HG02610 (cell line): ENCODE data around the gene GCLC.

Source experiments
- ATAC-seq: cut with Tn5 transposase; IDR thresholded peaks from one replicate; pipeline ENCODE4 v1.9.1; 2021; ENCODE audit warnings: mild to moderate bottlenecking, moderate library complexity; ENCODE audit not compliant: unreplicated experiment

Gene GCLC

GRCh38 chr6:53527249-53527765, 17.6 kb downstream of the GCLC start:
- ATAC-seq, result no peak

- no peak for ATAC-seq
These were observed 18.9 kb downstream of the GCLC start for GRCh38 chr6:53526000-53526399.

- ATAC-seq, result no peak
These were observed 20.5 kb downstream of the GCLC start for GRCh38 chr6:53524455-53524815.

DNA sequence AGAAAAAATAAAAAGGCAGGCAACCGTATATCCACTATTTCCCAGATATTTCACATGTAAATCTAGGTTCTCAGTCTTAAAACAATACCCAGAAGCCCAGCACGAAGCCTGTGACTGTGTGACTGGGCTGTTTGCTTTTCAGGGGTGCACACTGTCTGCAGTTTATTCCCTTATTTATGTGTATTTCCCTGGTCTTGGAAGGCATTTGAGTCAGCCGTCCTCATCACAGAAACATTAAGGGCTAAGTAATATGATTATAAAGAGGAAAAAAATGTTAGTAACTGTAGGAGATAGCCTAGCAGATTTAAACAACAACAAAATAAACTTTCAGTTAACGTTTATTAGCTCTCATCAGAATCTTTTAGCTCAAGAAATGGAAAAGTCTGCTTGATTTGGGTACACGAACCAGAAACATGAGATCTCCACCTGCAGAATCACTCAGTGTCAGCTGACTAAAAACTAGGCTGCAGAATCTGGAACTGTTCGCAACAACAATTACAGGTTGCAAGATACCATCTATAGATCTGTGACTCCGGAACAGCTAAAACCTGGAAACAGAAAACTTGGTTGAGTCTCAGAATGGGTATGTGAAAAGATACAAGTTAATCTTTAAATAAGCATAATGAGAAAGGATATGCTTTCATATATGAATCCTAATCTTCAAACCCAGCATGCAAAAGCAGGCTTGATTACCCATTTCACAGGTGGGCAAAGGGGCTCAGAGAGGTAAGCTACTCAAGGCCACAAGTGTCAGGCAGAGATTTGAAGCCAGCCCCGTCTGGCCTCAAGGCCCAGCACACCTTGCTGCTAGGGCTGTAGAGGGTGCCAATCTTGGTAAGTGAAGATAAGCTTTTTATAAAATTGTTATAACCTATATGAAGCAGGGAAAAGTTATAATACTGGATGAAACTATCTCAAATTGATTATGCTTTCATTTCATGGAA, 21.1 kb downstream of the GCLC start:
- no peak for ATAC-seq

- ATAC-seq, result no peak
These were observed 24.5 kb downstream of the GCLC start for GRCh38 chr6:53520320-53520928.

DNA sequence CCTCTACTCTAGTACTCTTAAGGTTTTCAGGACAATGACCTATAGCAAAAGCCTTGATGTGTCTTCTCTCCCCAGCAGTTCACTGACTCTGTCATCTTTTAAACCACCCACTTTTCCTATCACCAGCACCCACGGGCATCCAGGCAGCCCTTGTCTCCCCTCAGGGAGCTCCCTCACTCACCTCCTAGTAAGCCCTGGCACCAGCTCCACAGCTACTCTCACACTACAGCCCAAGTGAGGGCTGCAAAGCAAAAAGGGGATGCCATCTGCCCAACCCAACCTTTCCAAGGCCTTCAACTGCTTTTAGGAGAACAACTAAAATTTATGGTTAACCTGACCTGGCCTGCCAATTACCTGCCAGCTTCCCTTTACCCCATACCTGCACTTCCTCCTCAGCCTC, 26.0 kb downstream of the GCLC start:
- no peak for ATAC-seq

DNA sequence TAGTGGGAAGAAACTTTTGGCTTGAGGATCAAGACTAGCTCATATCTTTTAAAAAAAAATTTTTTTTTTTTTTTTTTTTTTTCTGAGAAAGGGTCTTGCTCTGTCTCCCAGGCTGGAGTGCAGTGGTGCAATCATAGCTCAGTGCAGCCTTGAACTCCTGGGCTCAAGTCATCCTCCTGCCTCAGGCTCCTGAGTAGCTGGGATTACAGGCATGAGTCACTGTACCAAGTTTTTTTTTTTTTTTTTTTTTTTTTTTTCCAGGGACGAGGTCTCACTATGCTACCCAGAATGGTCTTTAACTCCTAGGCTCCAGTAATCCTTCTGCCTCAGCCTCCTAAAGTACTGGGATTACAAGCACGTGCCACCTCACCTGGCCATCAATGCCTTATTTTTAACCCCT, 27.9 kb downstream of the GCLC start:
- ATAC-seq, result no peak

DNA sequence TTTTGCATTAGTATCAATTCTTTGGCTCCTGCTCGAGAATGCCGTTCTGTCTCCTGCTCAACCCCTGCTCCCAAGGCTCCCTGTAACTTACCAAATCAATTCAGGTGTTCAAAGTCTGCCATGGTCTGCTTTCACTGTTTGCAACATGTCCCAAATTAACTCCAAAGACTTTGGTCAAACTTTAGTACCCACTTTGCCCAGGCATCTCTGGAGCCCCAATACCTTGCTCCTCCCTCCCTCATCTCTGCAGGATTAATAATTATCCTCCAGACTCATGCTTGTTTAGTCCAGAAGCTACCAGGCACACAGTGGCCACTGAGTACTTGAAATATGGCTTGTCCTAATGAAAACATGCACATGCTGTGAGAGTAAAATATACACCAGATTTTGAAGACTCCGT, 30.2 kb downstream of the GCLC start:
- ATAC-seq, result no peak

DNA sequence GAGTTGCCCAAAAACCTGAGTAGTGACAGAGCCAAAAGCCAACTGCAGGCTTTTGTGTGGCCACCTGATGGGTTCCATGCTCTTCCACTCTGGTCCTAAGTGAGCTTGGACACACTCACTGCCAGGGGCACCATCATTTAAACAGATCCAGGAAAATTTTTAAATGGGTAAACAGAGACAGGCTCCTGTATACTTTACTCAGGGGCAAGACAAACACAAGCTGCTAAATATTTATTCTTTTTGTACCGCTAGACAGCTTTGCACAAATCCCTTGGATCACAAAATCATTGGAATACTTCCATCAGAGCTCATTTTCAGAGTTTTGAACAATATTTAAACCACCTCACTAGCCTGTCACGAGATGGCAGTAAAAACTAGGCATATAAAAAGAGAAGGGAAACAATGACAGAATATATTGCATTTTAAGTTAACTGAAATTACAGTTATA, 31.4 kb downstream of the GCLC start:
- no peak for ATAC-seq

- ATAC-seq, result no peak
These were observed 31.8 kb downstream of the GCLC start for GRCh38 chr6:53513056-53513455.

DNA sequence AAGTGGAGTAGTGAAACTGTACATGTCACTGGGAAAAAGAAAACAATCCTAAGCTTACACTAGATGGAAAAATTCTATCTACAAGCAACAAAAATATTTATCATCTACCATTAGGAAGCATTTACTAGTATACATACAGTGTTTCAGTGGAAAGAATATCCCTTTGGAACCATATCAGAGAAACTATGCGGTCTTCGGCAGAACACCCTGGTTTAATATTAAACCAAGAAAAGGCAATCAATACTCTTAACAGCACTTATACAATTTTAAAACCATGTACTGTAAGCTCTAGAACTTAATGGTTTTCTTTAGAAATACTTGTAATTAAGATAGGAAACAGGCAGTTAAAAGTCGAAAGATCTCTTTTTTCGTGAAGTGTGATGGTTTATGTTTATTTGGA, 32.3 kb downstream of the GCLC start:
- no peak for ATAC-seq

DNA sequence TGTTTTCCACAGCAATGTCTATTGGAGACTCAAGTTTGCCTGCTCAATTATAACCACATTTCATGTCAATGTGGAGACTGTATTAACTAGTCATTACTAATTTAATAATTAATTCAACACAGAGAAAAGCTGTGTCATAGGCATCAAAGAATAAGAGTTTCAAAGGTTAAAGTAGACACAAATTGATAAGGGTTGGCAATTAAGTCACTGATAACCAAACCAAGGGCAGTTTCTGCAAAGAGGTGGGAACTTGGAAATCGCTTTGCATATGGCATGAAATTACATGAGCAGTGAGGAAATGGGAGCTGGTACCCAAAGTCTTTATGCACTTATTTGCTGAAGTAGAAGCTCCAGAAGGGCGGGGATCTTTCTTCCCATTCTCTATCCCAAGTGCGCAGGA, 34.2 kb downstream of the GCLC start:
- ATAC-seq, result no peak

- ATAC-seq, result no peak
These were observed 38.0 kb downstream of the GCLC start for GRCh38 chr6:53506872-53507271.

DNA sequence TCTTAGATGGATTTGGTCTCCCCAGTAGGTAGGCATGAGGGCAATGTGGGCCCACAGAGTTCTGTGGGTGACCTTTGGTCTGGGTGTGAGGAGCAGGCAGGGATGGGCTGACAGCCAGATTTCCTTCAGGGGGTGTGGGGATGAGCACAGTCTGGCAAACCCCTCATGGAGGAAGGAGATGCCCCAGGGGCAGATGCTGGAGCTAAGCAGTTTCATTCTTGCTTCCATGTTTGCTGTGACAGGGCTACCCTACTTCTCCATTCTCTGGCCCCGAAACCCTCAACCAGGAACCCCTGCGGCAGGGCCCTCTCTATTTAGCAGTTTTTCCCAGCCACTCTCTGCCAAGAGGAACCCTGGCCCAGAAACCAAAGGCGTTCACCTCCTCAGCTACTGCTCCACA, 40.4 kb downstream of the GCLC start:
- no peak for ATAC-seq

DNA sequence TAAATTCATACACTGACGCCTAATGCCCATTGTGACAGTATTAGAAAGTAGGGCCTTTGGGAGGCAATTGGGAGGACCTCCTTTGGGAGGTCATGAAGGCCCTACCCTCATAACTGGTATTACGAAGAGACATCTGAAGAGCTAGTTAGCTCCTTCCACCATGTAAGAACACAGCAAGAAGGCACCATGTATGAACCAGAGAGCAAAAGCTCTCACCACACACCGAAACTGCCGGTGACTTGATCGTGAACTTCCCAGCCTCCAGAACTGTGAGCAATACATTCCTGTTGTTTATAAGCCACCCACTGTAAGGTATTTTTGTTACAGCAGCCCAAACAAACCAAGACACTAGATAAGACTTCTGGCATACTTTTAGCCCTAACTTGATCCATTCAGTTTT, 41.8 kb downstream of the GCLC start:
- no peak for ATAC-seq

DNA sequence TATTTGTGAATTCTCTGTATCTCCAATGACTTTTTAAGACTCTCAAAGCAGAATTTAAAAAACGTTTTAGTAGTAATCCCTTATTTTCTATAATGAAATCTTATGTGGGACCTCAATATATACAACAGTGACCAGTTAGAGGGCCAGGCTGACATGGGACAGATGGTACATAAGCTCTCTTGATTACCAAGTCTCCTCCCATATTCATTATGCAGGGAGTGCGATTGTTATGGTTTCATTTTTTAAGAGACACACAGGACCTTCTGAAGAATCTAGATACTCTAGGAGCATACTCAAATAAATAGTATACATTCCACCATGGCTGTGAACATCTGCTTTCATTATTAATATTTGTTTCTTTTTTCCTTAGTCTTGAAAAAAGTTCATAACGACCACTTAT, 43.5 kb downstream of the GCLC start:
- no peak for ATAC-seq

- ATAC-seq, result no peak
These were observed 44.8 kb downstream of the GCLC start for GRCh38 chr6:53500095-53500494.

DNA sequence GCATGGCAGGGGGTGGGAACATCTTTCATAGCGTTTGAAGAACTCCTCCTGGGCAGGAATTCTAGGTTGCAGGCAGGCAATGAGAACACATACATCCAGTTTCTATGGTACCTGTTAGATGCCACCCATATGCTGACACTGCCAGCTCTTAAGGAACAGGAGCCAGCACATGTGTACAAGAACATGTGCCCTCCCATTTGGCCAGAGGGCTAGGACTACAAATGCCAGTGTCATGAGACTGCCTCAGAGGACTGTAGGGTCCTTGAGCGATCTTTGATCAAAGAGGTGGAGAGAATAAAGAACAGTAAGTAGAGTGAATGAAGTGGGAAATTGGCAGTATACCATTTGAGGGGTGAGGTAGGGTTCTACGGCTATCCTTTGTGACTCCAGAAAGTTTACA, 45.8 kb downstream of the GCLC start:
- ATAC-seq, result no peak

GRCh38 chr6:53498649-53499048, 46.3 kb downstream of the GCLC start:
- no peak for ATAC-seq

GRCh38 chr6:53497905-53498304, 47.0 kb downstream of the GCLC start:
- no peak for ATAC-seq

DNA sequence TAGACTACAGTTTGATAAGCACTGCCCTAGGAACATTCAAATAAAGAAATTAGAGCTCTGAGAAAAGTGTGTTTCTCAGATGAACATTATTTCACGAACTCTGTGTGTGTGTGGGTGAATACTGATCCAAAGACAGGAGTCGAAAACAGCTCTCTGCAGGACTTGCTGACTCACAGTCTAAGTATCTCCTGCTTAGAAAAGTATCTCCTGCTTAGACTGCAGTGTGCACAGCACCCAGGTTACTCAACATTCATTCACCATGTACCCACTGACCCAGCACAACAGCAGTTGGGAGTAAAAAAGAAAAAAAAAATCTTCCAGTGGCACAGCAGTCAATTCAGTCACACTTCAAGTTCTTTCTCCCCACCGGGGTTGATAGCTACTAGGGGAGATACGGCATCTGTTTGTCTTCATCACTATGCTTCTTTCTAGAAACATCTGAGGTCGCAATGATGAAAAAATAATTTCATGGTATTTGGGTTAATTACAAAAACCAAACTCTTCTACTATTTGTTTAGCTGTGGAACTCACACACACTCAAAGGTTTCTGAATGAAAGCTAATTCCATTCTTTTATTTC, 48.0 kb downstream of the GCLC start:
- no peak for ATAC-seq
